GM12891 (cell line): ENCODE results near the gene PIWIL4.
"Not testable (repeated sequence)": the region's sequence is repeated elsewhere in the genome, so short reads cannot be mapped to it uniquely, and the experiment has no call there.

Experiments
- DNase-seq: peaks from one replicate; pipeline ENCODE4 v3.0.0; 2011; ENCODE audit warnings: low spot score; ENCODE audit not compliant: insufficient read length
- FAIRE-seq: peaks from 2 replicates; lab custom pipeline; 2011; peaks lifted over from hg19 to GRCh38; lab: Jason Lieb, UNC
- PAX5 ChIP-seq: IDR thresholded peaks from 2 replicates; pipeline ENCODE4 v1.6.1; 2011; ENCODE audit warnings: low read length, moderate library complexity, mild to moderate bottlenecking; ENCODE audit not compliant: insufficient read depth, severe bottlenecking
- POLR2A ChIP-seq: IDR thresholded peaks from 2 replicates; pipeline ENCODE4 v1.6.1; 2011; ENCODE audit warnings: low read depth, low read length, control low read depth
- POLR2AphosphoS5 ChIP-seq: IDR thresholded peaks from 2 replicates; pipeline ENCODE4 v1.6.1; 2011; ENCODE audit warnings: low read depth, low read length, control low read depth
- POU2F2 ChIP-seq: IDR thresholded peaks from 2 replicates; pipeline ENCODE4 v1.6.1; 2011; ENCODE audit warnings: low read depth, mild to moderate bottlenecking, control low read depth, low read length, moderate library complexity
- SPI1 ChIP-seq: IDR thresholded peaks from 2 replicates; pipeline ENCODE4 v1.6.1; 2011; ENCODE audit warnings: low read depth, low read length, control low read depth
- TAF1 ChIP-seq: IDR thresholded peaks from 2 replicates; pipeline ENCODE4 v1.6.1; 2011; ENCODE audit warnings: low read depth, low read length, control low read depth

Gene PIWIL4

DNA sequence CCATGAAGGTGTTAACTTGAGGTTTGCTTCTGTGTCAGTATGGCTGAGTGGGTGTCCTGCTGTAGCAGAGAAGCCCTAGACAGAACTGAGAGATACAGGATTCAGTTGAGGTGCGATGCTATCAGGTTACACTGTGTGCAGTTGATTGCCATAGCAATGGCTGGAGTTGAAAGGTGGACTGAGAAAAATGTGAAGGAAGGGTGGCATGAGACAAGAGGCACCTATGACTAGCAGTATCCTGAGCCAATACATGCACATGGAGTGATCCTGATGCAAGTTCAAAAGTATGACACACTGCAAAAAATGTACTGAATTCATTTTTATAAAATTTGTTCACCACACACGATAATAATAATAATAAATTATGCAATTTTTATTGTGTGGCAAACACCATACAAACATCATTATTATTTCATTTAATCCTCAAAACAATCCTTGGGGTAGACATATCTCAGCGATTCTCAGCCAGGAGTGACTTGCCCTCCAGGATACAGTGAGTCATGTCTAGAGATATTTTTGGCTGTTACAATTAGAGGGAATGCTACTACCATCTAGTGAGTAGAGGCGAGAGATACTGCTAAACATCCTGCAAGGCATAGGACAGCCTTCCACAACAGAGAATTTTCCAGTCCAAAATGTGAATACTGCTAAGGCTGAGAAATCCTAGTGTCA is 3.9 kb upstream of the PIWIL4 start:
- no peak for TF ChIP-seq POLR2A
- TF ChIP-seq TAF1 = no peak
- TF ChIP-seq PAX5 = no peak
- FAIRE-seq = no peak
- no peak for DNase-seq

DNA sequence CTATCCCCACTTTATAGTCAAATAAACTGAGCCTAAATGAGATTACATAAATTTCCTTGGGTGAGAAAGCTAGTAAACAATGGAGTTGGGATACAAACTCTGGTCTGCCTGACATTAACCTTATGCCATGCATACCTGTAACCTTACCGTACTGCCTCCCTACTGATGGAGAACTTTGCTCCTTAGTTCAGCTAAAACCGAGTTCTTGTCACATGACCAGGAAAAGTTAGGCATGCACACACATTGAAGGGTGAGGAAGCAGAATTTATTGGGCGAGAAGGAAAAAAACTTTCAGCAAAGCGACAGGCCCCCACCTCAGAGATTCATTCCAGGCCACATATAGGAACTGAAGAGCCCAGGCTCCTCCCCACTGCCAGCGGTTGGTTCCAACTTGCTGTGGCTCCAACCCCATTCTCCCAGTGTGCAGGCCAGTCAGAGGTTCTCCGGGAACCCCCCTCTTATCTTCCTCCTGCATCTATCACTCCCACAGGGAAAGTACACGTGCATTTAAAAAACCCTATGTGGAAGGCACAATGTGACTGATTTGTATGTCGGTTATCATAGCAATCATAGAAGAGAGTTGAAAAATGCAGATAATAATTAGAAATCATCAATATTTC is 3.2 kb upstream of the PIWIL4 start:
- DNase-seq = no peak
- FAIRE-seq = peak; percentile 52
- TF ChIP-seq PAX5 = no peak
- no peak for TF ChIP-seq POLR2A
- no peak for TF ChIP-seq TAF1
- no peak for TF ChIP-seq SPI1
- TF ChIP-seq POLR2AphosphoS5 = no peak
- TF ChIP-seq POU2F2 = no peak

DNA sequence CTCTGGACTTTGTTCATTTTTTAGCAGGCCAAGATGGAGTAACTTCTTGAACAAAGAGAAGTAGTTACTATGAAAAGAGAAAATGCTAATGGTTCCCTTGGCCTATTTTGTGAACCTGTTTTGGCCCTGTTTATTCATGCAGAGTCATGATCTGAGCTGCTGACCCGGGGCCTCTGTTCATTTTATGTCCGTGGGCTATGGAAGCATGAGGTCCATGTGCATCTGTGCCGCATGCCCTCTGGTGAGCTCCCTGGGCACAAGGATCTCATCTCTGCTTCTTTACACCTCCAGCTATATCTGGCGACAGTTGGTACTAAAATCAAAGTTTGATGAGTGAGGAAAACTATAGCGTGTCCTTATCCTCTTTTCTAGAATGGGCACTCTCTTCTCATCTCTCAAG is 1.0 kb downstream of the PIWIL4 start:
- no peak for FAIRE-seq
- DNase-seq = no peak
- TF ChIP-seq POLR2A (no peak), POLR2AphosphoS5 (no peak), SPI1 (no peak), POU2F2 (no peak), TAF1 (no peak)

DNA sequence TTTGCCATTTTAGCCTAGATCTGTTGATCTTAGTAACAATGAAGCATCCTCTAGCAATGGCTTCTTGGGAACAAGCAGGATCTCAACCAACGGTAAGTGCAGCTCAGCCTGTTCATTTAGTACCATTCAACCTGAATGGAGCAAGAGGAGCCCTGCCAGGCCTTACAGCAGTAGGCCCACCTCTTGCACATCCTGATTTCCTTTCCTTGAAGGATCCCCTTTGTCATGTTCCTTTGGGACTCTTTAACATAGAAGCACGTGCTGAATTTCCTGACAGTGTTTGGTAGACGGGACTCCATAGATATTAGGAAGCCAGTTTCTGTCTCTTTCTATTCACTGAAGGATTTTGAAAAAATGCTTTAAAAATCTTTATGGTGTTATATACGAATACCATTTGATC is 1.5 kb downstream of the PIWIL4 start:
- FAIRE-seq (no peak), DNase-seq (no peak)
- TF ChIP-seq POLR2A (no peak), SPI1 (no peak), POLR2AphosphoS5 (no peak), POU2F2 (no peak), PAX5 (no peak), TAF1 (no peak)

DNA sequence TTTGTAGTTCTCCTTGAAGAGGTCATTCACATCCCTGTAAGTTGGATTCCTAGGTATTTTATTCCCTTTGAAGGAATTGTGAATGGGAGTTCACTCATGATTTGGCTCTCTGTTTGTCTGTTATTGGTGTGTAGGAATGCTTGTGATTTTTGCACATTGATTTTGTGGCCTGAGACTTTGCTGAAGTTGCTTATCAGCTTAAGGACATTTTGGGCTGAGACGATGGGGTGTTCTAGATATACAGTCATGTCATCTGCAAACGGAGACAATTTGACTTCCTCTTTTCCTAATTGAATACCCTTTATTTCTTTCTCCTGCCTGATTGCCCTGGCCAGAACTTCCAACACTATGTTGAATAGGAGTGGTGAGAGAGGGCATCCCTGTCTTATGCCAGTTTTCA is 5.8 kb downstream of the PIWIL4 start:
- not testable (repeated sequence) for FAIRE-seq

DNA sequence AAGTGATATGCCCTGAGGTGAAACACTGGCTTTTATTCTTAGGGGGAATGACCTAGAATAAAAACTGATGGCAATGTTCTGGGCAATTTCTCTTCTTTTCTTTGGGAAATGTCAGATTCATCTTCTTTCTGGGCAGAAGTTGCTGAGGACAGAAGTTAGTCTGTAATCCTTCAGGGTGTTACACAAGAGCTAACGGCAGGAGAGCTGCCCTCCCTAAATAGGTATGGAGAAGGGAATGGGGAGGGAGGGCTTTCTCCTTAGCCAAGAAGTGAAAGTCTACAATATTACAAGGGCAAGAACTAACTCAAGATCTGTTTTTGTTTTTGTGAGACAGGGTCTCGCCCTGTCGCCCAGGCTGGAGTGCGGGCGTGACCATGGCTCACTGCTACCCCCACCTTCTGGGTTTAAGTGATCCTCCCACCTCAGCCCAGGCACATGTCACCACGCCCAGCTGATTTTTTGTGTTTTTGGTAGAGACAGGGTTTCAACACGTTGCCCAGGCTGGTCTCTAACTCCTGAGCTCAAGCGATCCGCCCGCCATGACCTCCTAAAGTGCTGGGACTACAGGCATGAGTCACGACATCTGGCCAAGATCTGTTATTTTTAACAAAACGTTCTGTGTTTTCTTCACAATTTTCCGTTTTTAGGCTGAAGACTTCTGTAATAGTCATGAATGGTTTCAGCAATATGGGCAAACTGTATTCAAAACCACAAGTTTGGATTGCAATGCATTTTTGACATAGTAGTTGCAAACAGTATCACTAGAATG is 7.2 kb downstream of the PIWIL4 start:
- FAIRE-seq (no peak), DNase-seq (no peak)
- TF ChIP-seq PAX5 (no peak), POU2F2 (no peak), POLR2AphosphoS5 (no peak), POLR2A (no peak), TAF1 (no peak), SPI1 (no peak)

More for the DNA sequence above, 5.8 kb downstream of the PIWIL4 start:
- DNase-seq = not testable (repeated sequence)

DNA sequence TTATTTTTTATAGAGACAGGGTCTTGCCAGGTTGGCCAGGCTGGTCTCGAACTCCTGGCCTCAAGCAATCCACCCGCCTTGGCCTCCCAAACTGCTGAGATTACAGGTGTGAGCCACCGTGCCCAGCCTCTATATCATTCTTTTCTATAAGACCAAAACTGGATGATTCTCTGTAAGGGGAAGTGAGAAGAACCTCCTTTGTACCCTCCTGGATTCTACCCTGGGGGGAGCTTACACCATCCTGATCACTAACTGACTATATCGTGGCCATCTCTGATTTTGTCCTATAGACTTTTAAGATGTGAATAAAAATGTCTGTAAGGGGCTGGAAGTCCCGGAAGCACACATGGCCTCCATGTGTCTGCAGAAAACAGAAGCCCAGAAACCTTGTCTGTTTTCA is 9.1 kb downstream of the PIWIL4 start:
- TF ChIP-seq SPI1 (peak; percentile 46; the same call in 1 of the 2 replicates), POLR2AphosphoS5 (no peak), TAF1 (no peak), POLR2A (no peak), POU2F2 (no peak), PAX5 (no peak)
- no peak for FAIRE-seq

DNA sequence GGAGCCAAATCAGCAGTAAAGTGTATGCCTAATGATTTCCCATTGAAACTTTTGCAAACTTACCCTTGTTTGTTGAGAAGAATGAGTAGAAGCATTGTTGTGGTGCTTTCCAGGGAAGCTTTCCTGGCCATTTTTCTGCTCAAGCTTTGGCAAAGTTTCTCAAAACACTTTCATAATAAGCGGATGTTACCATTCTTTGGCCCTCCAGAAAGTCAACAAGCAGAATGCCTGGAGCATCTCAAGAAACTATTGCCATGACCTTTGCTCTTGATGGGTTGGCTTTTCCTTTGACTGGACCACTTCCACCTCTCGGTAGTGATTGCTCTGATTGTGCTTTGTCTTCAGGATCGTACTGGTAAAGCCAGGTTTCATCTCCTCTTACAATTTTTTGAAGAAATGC is 10.7 kb downstream of the PIWIL4 start:
- TF ChIP-seq POLR2A (no peak), POLR2AphosphoS5 (no peak), TAF1 (no peak), POU2F2 (no peak), SPI1 (no peak), PAX5 (no peak)
- DNase-seq (no peak), FAIRE-seq (no peak)

More for the DNA sequence above, 9.1 kb downstream of the PIWIL4 start:
- no peak for DNase-seq

DNA sequence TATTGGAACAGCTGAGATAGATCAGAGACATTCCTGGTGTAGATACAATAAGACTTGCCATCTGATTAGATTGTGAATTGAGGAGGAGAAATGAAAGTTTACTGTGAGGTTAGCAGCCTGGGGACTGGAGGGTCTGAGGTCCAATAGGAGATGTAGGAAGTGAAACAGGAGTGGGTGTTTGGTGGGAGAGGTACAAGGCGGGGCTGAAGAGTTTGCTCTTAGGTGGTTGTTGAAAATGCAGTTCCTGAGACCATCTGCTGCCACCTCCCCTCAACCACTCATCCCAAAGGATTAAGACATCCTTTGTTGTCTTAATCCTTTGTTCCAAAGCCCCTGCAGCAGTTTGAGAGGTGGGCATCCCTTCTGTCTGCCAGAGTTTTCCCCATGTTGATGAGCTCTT is 14.8 kb downstream of the PIWIL4 start:
- FAIRE-seq (peak; percentile 94), DNase-seq (peak; percentile 27)
- no peak for TF ChIP-seq TAF1
- TF ChIP-seq SPI1 = peak; percentile 96

DNA sequence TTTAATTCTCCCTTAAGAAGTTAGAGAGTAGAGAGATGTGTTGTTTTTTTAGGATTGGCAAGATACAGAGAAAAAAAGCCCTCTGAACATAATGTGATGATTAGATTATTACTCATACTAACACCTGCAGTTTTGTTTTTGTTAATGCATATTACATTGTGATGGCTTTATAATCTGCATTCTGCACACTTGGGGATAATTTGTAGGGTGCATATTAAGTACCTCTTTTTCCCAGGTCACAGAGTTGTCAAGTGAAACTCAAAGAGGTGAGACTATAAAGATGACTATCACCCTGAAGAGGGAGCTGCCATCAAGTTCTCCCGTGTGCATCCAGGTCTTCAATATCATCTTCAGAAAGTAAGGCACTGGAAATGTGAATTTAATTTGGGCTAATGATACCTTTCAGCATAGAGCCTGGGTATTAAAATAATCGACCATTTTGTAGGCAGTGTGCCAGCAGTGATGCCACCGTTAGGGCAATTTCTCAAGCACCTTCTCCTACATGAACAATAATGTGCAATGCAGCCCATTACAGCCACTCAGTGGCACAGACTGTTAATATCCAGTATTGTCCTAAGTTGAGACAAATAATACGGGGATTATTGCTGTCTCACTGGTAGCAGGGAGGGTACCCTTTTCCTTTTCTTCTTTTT is 16.2 kb downstream of the PIWIL4 start:
- FAIRE-seq = peak; percentile 50
- DNase-seq = no peak
- no peak for TF ChIP-seq SPI1
- no peak for TF ChIP-seq POU2F2
- no peak for TF ChIP-seq TAF1
- no peak for TF ChIP-seq POLR2A
- TF ChIP-seq POLR2AphosphoS5 = no peak
